ENCODE data around the gene PFKFB3. TPM values are rescaled to one million over a fixed set of nuclear protein-coding genes. Genes with fewer than 3 reads are reported as not detected.

PFKFB3 gene
- total and polyA plus RNA-seq, 2 of the 4 experiments (the other 2 are of a cell fraction), result 34.1 to 45.5 TPM

DNA sequence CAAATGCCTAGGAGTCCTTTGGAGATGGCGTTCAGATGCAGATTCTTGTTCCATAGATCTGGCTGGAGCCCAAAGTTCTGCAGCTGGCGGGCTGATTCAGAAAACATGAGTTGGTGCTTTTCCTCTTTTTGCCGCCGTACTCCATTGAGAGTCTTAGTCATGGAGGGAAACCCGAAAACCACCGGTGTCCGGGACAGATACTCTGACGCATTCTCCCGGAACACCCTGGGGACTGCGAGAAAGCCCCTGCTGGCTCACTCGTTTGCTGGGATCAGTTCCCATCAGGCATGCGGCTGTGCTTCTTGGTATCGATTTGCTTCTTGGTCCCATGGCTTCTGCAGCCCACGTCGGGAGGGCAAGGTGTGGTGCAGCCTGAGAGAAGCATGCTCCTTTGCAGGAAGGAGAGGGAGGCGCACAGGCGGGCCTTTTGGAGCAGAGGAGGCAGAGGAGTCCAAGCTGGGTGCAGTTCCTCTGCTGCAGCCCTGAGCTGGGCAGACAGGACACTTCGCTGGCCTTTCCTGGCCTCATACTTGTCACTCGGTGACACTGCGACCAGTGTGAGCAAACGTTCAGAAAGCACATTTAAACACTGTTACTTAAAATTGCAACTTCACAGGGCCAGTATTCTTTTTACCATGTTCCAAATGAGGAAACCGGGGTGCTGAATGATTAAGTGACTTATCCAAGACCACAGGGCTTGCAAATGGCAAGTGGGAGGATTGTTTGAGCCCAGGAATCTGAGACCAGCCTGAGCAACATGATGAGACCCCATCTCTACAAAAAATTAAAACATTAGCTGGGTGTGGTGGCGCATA lies 30.6 kb upstream of the PFKFB3 start:
- Histone ChIP-seq H4K5ac (ENCODE audit: low read depth, low read length) (no peak overlapping the region), H2AK9ac (replicated peaks; ENCODE audit: low read depth, low read length, poor library complexity) (no peak overlapping the region), H3K27ac (ENCODE audit: insufficient read depth, low read length) (no peak overlapping the region), H3K27me3 (ENCODE audit: control insufficient read depth, insufficient read depth, low read length) (no peaks in the 10 kb centered on the region), H3K9me3 (ENCODE audit: control insufficient read depth, insufficient read depth, low read length) (no peaks in the 10 kb centered on the region), H2BK120ac (ENCODE audit: low read depth, low read length) (no peak overlapping the region), H3K18ac (ENCODE audit: low read depth, low read length) (no peak overlapping the region), H3K4ac (ENCODE audit: low read depth, low read length) (no peak overlapping the region; the same call in 1 of the 2 replicates), H3K4me3 (ENCODE audit: insufficient read depth, low read depth, low read length) (no peak overlapping the region), H4K8ac (ENCODE audit: low read depth in 2 of 2, low read length in 2 of 2) (no peak overlapping the region), H3K4me2 (ENCODE audit: low read depth, low read length) (peak overlapping the region; percentile 37; the same call in 1 of the 2 replicates), H3K9me1 (ENCODE audit: insufficient read depth, low read length) (peaks cover 52% of the 10 kb centered on the region), H2AFZ (replicated peaks; ENCODE audit: low read length, poor library complexity) (no peak overlapping the region), H3K23ac (ENCODE audit: low read depth, low read length) (no peak overlapping the region), H2BK15ac (ENCODE audit: low read depth, low read length) (no peak overlapping the region), H2BK20ac (ENCODE audit: low read depth, low read length) (no peak overlapping the region), H2BK5ac (ENCODE audit: low read depth, low read length, poor library complexity, severe bottlenecking) (no peak overlapping the region), H3K9ac (ENCODE audit: low read depth, low read length) (no peak overlapping the region), H3K79me1 (ENCODE audit: low read depth in 1 of 2, low read length in 2 of 2) (peaks cover 49 to 96% of the 10 kb centered on the region in 2 experiments), H3K14ac (replicated peaks; ENCODE audit: low read depth, low read length) (no peak overlapping the region), H3K4me1 (ENCODE audit: control insufficient read depth, insufficient read depth, low read length) (peaks cover 20% of the 10 kb centered on the region), H4K91ac (ENCODE audit: insufficient read depth, low read depth, low read length) (no peak overlapping the region), H4K20me1 (ENCODE audit: insufficient read depth, low read length) (peaks cover 91% of the 10 kb centered on the region), H3K56ac (ENCODE audit: extremely low read depth, insufficient read depth, low read length) (no peak overlapping the region), H2AK5ac (ENCODE audit: low read depth, low read length) (peak overlapping the region; percentile 35; the same call in 1 of the 2 replicates), H3K36me3 (ENCODE audit: control insufficient read depth, insufficient read depth, low read length) (0 out of 2 replicates have a peak, but pooled peaks cover 7% of the 10 kb centered on the region)
- CTCF ChIA-PET, result interaction anchor here (1.0 kb wide), 1 partner anchor 227 kb away, joined by 3 read pairs; no protein-coding TSS in a partner anchor
- POLR2A ChIA-PET (ENCODE audit: unreplicated experiment), result no interaction called here
- in situ Hi-C loops (cut with MboI; ENCODE audit: low sequenced_read_pairs) (no loop called here), dilution Hi-C loops (cut with HindIII; ENCODE audit: low sequenced_read_pairs, unreplicated experiment) (no loop called here), intact Hi-C loops (cut with micrococcal nuclease) (no loop called here)
- WGBS, 2 experiments (ENCODE audit: extremely low coverage in 2 of 2, insufficient read length in 1 of 2), result 33% methylated on average over 10 of the region's 23 CpGs; no CpG with 5 or more reads in 1 of the 2 experiments
- no TSS peak for BruUV-seq (replicated peaks)
- ATAC-seq (ENCODE audit: low read depth) (peak; percentile 87), DNase-seq (peak; percentile 96)
- TF ChIP-seq CTCF (conservative IDR thresholded peaks at IDR 0.05; ENCODE audit: low read depth, low read length) (no peak), USF2 (IDR thresholded peaks at IDR 0.05; ENCODE audit: low read depth, low read length) (no peak), RAD21 (IDR thresholded peaks at IDR 0.05; ENCODE audit: low read length) (no peak), RFX5 (IDR thresholded peaks at IDR 0.05; ENCODE audit: low read depth, low read length) (no peak), CEBPB (IDR thresholded peaks at IDR 0.05; ENCODE audit: low read depth, low read length) (no peak), NFE2L2 (IDR thresholded peaks at IDR 0.05; ENCODE audit: low read depth, low read length) (peak; percentile 80), MXI1 (IDR thresholded peaks at IDR 0.05; ENCODE audit: borderline replicate concordance, low read depth, low read length) (no peak), MAZ (IDR thresholded peaks at IDR 0.05; ENCODE audit: borderline replicate concordance, low read depth, low read length) (no peak), RCOR1 (IDR thresholded peaks at IDR 0.05; ENCODE audit: insufficient replicate concordance, low read length) (no peak), CHD1 (IDR thresholded peaks at IDR 0.05; ENCODE audit: low read depth, low read length) (no peak), SMC3 (IDR thresholded peaks at IDR 0.05; ENCODE audit: low read depth, low read length) (no peak), POLR2A (IDR thresholded peaks at IDR 0.05; ENCODE audit: low read depth, low read length) (no peak), FOS (IDR thresholded peaks at IDR 0.05; ENCODE audit: low read depth, low read length) (peak; percentile 21; the same call in 1 of the 2 replicates)
- TF ChIP-seq, protein P1, sequence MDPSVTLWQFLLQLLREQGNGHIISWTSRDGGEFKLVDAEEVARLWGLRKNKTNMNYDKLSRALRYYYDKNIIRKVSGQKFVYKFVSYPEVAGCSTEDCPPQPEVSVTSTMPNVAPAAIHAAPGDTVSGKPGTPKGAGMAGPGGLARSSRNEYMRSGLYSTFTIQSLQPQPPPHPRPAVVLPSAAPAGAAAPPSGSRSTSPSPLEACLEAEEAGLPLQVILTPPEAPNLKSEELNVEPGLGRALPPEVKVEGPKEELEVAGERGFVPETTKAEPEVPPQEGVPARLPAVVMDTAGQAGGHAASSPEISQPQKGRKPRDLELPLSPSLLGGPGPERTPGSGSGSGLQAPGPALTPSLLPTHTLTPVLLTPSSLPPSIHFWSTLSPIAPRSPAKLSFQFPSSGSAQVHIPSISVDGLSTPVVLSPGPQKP (IDR thresholded peaks at IDR 0.05; ENCODE audit: borderline replicate concordance, low read depth, low read length), result no peak
